Cerebellar nuclear complex (tissue), 1 donor: ENCODE data around the gene SORL1.

ENCODE experiments used
- DNase-seq, 2 experiments: peaks; one replicate each; lab custom pipeline; 2025; lab: John Stamatoyannopoulos, UW

SORL1 gene

DNA sequence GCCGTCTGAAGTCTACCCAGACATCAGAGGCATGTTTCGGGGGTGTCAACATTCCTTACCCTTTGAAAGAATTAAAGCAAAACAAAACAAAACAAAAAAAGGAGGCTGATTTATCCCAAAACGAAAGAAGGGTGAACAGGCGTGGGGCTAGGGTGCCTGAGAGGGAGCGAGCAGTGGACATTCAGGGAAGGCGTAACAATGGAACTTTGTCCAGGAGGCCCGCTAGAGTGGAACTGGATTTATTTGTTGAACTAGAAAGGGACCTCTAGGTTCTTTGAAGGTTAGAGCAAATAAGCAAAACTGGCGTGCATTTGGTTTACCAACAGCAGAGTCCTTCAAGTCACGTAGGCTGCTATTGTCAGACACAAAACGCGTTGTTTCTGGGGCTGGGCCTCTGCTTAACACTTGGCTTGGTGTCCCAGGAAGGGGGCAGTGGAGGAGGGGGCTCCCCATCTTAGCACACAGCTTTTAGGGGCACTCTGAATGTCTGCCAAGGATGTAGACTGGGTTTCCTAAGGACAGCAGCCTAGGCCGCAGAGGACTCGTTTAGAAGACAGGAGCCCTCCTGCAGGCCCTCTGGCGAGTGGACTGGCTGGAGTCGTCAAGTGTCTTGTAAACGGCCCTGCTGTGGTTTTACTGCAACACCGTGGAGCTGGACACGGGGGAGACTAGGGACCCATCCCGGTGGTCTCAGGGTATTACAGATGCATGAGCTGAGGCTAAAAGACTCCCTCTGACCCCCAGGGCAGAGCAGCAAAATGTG, 204.4 kb downstream of the SORL1 start:
- DNase-seq, result no peak

DNA sequence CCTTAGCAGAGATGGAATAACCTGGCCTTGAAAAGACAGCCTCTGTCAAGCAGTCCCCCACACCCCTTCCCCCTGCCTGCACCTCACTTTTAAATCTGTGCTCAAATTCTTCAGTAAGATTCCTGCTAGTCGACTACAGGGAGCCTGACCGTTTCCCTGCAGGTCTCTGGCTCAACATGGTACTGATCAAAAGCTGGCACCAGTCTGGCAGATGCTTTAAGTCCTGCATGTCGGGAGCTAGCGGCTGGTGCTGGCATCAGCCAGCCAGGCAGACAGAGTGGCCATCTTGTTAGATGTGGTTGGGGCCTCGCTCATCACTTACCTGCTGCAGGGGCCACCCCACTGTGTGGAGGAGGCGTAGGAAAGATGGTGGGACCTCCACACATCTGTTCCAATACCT, 205.0 kb downstream of the SORL1 start:
- DNase-seq, result no peak

DNA sequence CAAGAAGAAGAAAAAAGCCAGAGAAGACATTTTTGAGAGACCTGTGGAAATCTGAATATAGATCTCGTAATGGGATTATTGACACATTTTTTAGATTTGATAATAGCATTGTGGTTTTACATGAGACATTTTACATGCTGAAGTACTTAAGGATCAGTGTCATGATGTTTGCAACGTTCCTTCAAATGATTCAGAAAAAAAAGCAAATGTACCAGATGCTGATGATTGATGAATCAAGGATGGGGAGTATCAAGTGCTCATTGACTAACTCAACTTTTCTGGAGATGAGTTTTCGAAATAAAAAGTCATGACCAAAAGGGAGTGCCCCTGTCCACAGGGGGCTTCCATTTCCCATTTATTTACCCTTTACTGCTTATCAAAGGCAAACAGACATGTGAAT, 207.7 kb downstream of the SORL1 start:
- DNase-seq, result no peak

DNA sequence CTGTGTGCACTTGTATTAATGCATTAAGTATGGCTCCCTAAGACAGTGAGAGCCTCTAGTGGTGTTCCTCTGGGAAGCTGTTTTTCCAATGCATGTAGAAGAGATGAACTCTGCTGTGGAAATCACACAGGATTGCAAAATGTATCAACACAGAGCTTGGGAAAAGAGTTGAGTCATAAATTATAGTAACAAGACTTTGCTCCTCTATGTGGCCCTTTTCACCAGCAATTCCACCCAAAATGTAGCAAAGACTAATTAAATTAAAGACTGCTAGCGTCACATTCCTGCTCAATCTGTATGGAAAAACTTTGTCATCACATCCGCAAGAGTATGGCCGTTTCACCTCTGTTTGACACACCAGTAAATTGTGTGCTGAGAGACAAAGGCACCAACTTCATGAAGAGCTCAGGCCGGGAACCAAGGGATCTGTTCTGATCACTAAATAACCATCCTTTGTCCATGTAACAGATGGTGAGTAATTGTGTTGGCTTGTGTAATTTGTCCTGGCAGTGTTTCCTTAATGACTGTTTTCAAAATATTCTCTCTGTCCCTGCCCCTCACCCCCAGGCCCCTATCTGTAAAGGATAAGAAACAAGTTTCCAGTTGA, 209.9 kb downstream of the SORL1 start:
- no peak for DNase-seq

DNA sequence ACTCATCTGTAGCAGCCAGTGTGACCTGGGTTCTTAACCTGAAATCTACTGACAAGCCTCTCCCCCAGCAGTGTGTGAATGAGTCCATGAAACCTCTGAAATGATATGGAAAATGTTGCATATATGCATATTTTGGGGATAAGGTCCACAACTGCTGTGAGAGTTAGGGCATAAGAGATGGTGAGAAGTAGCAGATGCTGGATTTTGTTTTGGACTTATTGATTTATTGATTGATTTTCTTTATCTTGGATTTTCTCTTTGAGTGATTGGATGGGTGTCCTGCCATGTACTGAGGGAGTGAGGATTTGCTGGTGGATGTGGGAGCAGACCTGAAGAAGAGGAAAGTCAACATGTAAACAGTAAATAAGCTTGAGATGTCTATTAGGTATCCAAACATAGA, 212.0 kb downstream of the SORL1 start:
- no peak for DNase-seq

DNA sequence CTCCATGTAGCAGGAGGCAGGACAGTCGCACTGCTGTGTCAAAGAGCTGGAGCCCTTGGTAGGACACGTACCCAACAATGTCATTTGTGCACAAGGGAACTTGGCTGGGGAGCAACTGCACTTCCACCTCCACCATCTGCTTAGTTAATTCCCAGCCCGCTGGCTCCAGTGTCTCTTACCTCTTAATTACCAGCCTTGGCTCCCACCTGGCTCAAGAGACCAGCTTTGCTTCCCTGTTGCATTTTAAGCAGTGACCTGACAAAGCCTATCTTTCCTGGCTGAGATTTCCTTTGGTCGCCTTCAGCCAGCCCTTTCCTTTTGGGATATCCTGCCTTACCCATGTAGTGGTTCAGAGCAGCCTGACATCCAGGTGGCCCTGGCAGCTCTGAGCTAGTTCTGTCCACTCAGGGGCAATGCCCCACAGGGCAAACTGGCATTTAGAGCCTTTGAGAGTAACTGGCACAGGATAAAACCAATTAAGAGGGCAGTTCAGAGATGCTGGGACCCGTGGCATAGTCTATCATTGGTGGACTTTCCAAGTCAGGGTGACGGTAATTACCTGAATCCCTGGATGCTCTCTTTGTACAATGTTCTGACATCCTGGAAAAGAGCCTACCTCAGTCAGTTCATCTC, 213.2 kb downstream of the SORL1 start:
- DNase-seq, result peak; percentile 52 to 86

DNA sequence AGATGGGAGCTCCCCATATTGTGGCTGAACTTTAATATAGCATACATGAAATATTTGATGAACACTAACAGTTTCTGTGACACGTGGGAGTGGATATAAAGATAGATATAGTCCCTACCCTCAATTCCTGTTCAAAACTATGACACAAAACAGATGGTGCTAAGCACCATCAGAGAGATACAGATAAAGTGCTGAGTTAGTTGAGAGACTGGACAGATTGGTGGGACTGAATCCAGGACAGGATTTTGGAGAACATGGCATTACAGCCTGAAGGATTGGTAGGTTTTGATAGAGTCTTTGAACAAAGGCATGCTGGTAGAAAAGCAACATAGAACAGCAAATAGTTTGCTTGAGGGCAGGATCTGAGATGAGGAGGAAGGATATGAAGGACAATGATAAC, 215.7 kb downstream of the SORL1 start:
- DNase-seq, result no peak

DNA sequence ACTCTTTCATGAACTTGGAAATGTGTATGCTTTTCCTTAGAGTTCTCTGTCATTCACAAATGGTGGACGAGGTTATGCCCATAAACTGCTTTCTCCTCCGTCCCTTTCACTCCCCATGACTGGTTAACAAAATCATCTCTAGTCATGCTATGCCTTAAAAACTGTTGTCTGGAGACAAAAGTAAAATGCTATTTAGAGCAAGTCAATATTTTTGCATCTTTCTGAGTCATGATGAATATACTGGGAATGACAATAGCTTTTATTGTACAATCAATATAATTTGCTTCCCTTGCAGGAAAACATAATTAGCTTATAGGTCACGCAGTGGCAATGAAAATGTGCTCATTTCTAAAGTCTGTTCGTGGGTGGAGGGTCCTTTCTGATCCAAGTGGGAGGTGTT, 217.3 kb downstream of the SORL1 start:
- DNase-seq, result no peak

DNA sequence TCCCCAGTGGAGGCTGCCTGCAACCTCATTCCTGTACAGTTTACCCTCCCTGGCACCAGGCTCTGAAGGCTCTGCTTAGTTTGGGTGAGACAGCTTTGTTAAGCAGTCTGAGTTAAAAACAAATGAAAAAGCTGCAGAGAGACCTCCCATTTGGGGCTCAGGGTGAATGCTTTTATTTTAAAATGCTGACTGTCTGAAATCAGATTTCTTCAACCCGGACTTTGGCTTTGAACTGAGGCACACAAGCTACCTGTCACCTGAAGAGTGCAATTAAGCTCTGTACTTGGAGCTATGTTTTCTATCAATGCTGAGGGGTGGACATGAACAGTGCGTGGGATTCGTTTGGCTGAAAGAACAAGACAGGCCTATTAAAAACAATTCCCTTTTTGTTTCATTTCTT, 218.2 kb downstream of the SORL1 start:
- no peak for DNase-seq

DNA sequence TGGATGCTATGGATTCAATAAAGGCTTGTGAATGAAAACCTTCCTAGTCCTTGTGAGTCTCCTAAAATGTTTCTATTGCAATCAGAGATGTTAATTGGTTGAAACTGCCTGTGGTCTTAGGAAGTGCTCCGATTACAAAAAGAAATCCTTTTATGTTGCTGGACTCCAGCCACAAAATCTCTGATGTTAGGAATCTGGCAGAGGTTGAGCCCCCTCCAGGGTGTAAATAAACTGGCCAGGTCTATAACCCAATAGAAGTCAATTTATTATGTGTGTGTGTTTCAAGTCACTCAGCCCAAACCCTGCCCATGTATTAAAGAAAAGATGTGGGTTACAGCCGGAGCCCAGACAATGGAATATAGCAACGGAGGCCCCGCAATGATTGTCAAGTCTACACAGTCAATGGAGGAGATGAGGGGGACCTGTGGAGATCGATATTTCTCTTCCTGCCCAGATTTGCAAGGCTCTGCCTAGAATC, 218.7 kb downstream of the SORL1 start:
- DNase-seq, result no peak

DNA sequence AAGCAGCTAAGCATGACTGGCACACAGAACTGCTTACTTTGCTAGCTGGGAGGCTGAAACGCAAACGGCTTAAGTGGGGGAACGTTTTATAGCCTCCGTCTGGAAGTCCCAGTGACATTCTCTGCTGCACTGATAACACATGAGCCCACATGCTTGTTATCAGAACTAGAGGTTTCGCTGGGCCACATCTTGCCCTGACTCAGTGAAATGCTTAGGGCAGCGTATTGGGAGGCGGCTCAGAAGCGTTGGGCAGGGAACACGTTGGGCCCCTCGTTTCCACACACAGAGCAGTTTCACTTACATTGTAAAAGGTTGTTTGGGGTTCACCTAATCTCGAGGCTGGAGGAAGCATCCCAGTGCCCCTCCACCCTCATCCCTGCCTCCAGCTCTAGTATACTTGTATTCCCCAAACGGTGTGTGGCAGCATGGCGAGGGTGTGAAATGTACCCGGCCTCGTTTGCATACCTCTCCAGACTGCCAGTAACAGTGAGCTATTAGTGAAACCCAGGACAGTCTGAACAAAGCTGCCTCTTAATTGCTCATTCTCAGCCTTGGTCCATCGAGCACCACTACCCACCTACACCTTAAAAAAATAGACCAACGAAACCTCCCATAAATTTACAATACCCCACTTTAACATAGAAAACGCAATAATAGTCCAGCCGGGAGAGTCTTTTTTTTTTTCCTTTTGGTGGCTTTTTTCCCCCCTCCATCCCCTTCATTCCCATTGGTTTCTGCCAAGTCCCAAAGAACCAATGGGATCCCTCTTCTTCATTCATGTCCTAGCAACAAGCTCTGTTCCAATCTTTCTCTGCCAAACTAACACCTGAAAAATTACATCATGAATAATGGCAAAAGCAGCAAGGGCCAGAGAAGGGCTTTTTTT, 219.4 kb downstream of the SORL1 start:
- DNase-seq, result no peak

DNA sequence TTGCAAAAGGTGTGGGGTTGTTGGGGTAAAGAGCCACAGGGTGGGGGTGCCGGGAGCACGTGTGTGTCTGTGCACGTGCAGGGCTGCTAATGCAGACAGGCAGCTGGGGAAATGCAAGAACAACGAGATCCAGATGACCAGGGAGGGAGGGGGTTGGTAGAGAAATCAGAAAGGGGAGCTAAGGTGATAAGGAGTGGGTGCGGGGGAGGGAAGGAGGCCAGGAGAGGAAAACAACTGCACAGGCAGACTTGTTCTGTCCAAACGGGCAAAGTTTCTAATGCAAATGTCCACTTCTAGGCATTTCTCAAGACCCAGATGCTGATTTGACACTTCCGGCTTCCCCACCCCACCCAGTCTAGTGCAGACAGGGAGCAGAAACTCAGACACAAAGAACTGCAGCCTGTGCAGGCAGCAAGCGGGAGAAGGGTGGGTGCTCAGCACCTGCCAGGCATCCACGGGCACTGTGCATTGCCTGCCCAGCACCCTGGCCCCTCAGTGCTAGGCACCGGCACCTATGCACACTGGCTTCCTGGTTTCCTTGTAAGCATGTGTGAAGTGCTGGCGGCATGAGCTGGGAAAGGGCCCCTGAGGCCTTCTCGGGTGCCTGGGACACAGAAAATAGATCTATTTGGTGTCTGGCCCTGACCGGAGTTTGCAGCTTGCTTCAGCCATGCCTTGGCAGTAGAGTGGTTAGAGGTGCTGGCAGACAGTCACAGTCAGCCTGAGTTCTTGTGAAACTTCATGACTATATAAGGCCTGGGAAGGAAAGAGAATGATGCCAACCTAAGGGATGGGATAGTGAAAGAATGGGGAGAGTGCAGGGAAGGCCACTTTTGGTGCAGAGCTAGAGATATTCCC, 220.7 kb downstream of the SORL1 start:
- DNase-seq, result no peak

DNA sequence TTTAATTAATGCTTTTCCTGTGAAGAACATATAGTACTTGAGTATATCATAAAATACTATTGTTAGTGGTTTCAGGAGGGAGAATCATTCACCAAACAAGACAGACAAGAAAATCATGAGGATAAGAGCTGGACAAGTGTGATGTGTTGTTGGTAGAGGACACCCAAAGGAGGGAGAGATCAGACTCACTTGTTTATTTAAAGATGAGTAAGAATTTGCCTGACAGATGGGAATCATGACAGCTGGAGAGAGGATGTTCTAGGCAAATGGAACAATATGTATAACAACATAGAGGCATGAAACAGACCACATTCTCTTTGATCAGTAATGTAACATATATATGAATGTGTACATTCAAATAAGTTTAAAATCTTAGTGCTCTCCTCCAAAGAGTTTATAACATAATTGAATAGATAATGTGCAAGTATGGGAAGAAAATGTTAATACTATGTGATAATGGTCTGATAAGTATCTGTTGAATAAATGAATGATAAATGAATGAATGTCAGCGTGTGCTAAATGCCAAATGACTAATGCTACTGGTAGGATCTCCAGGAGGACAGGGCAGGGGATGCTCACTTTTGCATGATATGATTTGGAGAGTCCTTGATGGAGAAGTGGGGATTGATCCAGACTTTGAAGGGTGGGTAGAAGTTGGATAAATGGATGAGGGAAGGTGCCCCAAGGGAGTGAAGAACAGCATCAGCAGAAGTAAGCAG, 229.6 kb downstream of the SORL1 start:
- DNase-seq, result no peak
